Measurements from ENCODE around the gene FAM222B. TPM values are rescaled to one million over a fixed set of nuclear protein-coding genes. Genes with fewer than 3 reads are reported as not detected.

The FAM222B gene
- total RNA-seq, 1 donor from 2014 or later = 21.0 TPM

DNA sequence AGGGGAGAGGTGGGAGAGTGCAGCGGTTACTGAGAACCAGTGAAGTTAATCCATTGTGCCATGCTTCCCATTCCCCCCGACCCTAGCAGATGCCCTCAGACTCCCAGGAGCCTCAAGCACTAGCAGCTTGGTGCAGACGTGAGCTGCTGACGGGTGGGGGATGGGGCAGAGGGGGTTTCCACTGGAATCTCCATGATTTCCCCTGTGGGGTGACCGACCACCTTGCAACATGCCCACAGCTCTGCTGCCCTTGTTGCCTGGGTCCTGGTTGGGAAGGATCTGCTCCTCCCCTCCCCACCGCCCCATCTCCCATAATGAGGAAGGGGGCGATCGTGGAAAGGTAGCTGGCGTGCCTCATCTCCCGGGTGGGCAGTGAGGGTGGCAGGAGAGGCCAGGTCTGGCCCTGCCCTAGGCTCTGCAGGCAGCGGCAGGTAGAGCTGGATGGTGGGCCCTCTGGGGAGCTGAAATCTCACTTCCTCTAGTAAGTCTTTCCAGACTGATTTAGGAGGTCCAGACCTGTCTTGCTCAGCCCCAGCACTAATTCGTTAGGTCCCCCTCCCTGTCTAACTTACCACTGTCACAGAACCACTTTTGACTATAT, 45.4 kb upstream of the FAM222B start:
- no peak overlapping the region for H3K4me3 Mint-ChIP-seq (ENCODE audit: unreplicated experiment)

DNA sequence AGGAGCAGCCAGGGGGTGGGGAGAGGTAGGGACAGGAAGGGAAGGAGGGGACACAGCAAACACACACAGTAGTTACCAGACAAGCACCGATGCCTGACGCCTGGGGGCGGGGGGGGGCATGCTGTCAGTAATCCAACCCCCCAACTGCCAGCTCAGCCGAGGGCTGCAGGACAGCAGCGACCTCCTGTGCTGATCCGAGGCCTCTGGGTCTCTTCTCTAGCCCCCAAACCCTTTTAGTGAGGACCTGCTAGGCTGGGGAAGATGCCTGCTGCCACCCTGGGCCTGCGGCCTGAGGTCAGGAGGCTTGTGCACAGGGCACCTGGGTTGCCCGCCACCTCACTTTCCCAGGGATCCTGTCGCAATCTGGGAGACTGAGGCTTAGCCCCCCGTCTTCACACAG, 43.4 kb upstream of the FAM222B start:
- Mint-ChIP-seq H3K27ac (ENCODE audit: unreplicated experiment) (no peak overlapping the region), H3K4me3 (ENCODE audit: unreplicated experiment) (no peak overlapping the region), H3K27me3 (ENCODE audit: low read depth) (no peaks in the 10 kb centered on the region), H3K36me3 (ENCODE audit: low read depth) (peaks cover 15% of the 10 kb centered on the region), H3K9me3 (ENCODE audit: low read depth) (no peaks in the 10 kb centered on the region), H3K4me1 (ENCODE audit: low read depth) (peaks cover 12% of the 10 kb centered on the region)
- DNase-seq (ENCODE audit: low spot score) = no peak
- TF ChIP-seq, protein P1, sequence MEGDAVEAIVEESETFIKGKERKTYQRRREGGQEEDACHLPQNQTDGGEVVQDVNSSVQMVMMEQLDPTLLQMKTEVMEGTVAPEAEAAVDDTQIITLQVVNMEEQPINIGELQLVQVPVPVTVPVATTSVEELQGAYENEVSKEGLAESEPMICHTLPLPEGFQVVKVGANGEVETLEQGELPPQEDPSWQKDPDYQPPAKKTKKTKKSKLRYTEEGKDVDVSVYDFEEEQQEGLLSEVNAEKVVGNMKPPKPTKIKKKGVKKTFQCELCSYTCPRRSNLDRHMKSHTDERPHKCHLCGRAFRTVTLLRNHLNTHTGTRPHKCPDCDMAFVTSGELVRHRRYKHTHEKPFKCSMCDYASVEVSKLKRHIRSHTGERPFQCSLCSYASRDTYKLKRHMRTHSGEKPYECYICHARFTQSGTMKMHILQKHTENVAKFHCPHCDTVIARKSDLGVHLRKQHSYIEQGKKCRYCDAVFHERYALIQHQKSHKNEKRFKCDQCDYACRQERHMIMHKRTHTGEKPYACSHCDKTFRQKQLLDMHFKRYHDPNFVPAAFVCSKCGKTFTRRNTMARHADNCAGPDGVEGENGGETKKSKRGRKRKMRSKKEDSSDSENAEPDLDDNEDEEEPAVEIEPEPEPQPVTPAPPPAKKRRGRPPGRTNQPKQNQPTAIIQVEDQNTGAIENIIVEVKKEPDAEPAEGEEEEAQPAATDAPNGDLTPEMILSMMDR (IDR thresholded peaks at IDR 0.05) = no peak

More for the DNA sequence above, 45.4 kb upstream of the FAM222B start:
- Mint-ChIP-seq H3K9me3 (ENCODE audit: low read depth) (no peaks in the 10 kb centered on the region), H3K27me3 (ENCODE audit: low read depth) (no peaks in the 10 kb centered on the region), H3K4me1 (ENCODE audit: low read depth) (peaks cover 30% of the 10 kb centered on the region), H3K27ac (ENCODE audit: unreplicated experiment) (no peak overlapping the region), H3K36me3 (ENCODE audit: low read depth) (peaks cover 4% of the 10 kb centered on the region)
- TF ChIP-seq, protein P1 (IDR thresholded peaks at IDR 0.05) = no peak
- no peak for DNase-seq (ENCODE audit: low spot score)

DNA sequence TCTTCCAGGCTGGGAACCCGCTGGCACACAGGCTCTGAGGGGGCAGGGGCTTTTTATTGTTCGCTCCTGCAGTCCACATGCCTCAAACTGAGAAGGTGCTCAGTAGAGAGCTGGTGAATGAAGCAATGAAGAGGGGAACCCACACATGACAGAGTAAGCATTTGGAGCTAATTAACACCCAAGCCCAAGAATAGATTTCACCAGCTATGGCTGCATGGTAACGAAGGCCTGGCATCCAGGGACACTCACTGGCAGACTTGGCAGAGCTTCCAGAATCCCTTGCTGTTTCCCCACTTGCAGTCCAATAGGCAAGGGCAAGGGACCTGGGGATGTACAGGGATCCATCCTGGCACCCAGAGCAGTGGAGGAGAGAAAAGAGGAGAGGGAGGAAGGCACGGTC, 42.8 kb upstream of the FAM222B start:
- Mint-ChIP-seq H3K9me3 (ENCODE audit: low read depth) (no peaks in the 10 kb centered on the region), H3K4me3 (ENCODE audit: unreplicated experiment) (no peak overlapping the region), H3K4me1 (ENCODE audit: low read depth) (peaks cover 6% of the 10 kb centered on the region), H3K36me3 (ENCODE audit: low read depth) (peaks cover 17% of the 10 kb centered on the region), H3K27me3 (ENCODE audit: low read depth) (no peaks in the 10 kb centered on the region), H3K27ac (ENCODE audit: unreplicated experiment) (no peak overlapping the region)
- TF ChIP-seq, protein P1 (IDR thresholded peaks at IDR 0.05) = no peak
- no peak for DNase-seq (ENCODE audit: low spot score)

DNA sequence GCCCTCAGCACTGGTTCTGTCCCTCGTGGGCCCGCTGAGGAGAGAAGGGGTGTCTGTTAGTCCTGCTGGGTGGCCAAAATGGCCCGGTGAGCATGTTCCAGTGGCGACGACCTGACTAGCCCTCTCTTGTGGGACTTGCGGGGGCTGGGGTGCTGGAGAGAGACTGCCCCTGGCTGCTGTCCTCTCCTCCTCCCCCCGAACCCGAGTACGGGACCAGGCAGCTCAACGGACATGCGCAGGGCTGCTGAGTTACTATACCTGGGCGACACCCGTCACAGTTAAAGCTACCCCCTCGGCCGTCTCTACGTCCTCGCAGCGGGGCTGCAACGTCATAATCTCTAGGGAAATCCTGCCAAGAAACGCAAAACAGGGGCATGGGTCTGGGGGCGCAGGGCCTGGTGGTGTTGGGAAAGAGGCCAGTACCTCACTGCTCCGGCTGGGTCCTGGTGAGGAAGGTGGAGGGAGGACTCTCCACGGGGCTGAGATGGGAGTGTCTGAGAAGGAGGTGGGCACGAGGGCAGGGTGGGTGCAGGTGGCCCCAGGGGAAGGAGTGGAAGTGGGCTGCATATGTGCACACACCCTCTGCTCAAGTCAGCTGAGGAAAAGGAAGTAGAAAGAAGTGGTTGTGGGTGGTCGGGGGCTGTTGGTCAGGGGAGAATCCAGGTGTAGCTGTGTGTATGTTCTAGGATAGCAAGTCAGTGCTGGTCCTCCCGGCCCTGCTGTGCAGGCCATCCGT, 41.5 kb upstream of the FAM222B start:
- TF ChIP-seq, protein P1 (IDR thresholded peaks at IDR 0.05) = no peak
- DNase-seq (ENCODE audit: low spot score) = no peak
- H3K27me3 Mint-ChIP-seq (ENCODE audit: low read depth) = no peaks in the 10 kb centered on the region
- no peaks in the 10 kb centered on the region for H3K9me3 Mint-ChIP-seq (ENCODE audit: low read depth)
- H3K4me3 Mint-ChIP-seq (ENCODE audit: unreplicated experiment) = no peak overlapping the region
- no peak overlapping the region for H3K27ac Mint-ChIP-seq (ENCODE audit: unreplicated experiment)
- peaks cover 24% of the 10 kb centered on the region for H3K36me3 Mint-ChIP-seq (ENCODE audit: low read depth)
- H3K4me1 Mint-ChIP-seq (ENCODE audit: low read depth) = no peaks in the 10 kb centered on the region

DNA sequence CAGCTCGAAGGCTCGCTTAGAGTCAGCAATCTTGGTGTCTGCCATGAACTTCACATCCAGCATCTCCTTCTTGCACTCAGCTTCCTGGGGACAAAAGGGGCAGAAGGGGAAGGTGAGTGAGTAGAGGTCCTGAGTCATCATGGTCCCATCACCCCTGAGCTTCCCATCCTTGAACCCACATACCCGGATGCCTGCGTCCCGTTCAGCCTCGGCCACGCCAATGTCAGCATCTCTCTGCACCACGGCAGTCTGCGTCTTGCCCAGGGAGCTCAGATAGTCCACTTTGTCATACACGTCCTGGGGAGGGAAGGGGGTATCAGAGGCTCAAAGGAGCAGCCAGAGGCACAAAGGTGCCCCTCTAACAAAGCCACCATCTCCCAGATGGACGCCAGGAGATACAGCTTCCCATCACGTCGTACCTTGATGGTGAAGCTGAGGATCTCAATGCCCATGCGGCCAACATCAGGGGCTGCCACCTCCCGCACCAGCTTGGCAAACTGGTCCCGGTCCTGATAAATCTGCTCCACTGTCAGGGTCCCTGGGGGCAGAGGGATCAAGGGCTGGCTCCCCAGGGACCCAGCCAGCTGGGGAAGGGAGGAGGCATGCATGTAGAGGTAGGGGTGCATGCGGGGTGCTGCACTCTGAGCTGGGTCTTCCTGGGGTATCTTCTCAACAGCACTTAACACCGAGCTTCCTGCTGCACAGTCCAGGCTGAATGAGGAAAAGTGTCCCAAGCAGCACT, 39.7 kb upstream of the FAM222B start:
- peaks cover 30% of the 10 kb centered on the region for H3K36me3 Mint-ChIP-seq (ENCODE audit: low read depth)
- no peaks in the 10 kb centered on the region for H3K9me3 Mint-ChIP-seq (ENCODE audit: low read depth)
- no peaks in the 10 kb centered on the region for H3K4me1 Mint-ChIP-seq (ENCODE audit: low read depth)
- TF ChIP-seq, protein P1 (IDR thresholded peaks at IDR 0.05) = no peak
- DNase-seq (ENCODE audit: low spot score) = no peak
- no peaks in the 10 kb centered on the region for H3K27me3 Mint-ChIP-seq (ENCODE audit: low read depth)
- H3K27ac Mint-ChIP-seq (ENCODE audit: unreplicated experiment) = no peak overlapping the region
- no peak overlapping the region for H3K4me3 Mint-ChIP-seq (ENCODE audit: unreplicated experiment)
